ENCODE measurements around the gene SYNE4. TPM values are rescaled to one million over a fixed set of nuclear protein-coding genes. Genes with fewer than 3 reads are reported as not detected.

The SYNE4 gene
- 7.0 TPM for total RNA-seq
- 15.7 TPM for polyA plus RNA-seq (ENCODE audit: insufficient read depth, low read depth, low replicate concordance)
- long read RNA-seq, donor 1, partial matches to known transcripts: 0 of 1 reads
- long read RNA-seq, donor 1, other reads (novel, unspliced or antisense): 0 of 1 reads
- long read RNA-seq, donor 2: 0 reads
- long read RNA-seq, donor 3: 0 reads
- long read RNA-seq, donor 4, partial matches to known transcripts: 0 of 2 reads
- long read RNA-seq, donor 4, other reads (novel, unspliced or antisense): 0 of 2 reads
- long read RNA-seq, donor 5: 0 reads
- long read RNA-seq, donor 6, partial matches to known transcripts: 0 of 3 reads
- long read RNA-seq, donor 6, other reads (novel, unspliced or antisense): 0 of 3 reads
- long read RNA-seq, donor 7, partial matches to known transcripts: 5 of 18 reads
- long read RNA-seq, donor 7, other reads (novel, unspliced or antisense): 11 of 18 reads
- long read RNA-seq, donor 8: 0 reads
- long read RNA-seq, donor 9, partial matches to known transcripts: 0 of 1 reads
- long read RNA-seq, donor 9, other reads (novel, unspliced or antisense): 0 of 1 reads
- long read RNA-seq, donor 10, partial matches to known transcripts: 0 of 5 reads
- long read RNA-seq, donor 10, other reads (novel, unspliced or antisense): 0 of 5 reads

GRCh38 chr19:36008336-36008978 is at the start of gene SYNE4:
Gene SYNE4 (minus strand): TSS chr19:36008813. CDS start chr19:36008681, 132 bp downstream.
- peak within 1 kb of the TSS; percentile 36 to 61 (median 47) for H3K4me3 ChIP-seq (ENCODE audit: low read length in 3 of 3)
- H3K36me3 ChIP-seq (ENCODE audit: control insufficient read depth in 2 of 3, insufficient read depth in 3 of 3, low read length in 3 of 3): no peaks in the 10 kb centered on the region
- H3K4me1 ChIP-seq (ENCODE audit: control insufficient read depth in 2 of 3, insufficient read depth in 2 of 3, low read depth in 1 of 3, low read length in 3 of 3): peaks cover 0 to 4% (median 0%) of the 10 kb centered on the region in 3 donors
- peak; percentile 84 to 90 (median 88) for DNase-seq
- TF ChIP-seq CTCF (IDR thresholded peaks at IDR 0.05; ENCODE audit: borderline replicate concordance, extremely low read depth, insufficient read depth): no peak
- intact Hi-C loops (cut with DNase I): no loop called here
- peak within 1 kb of the TSS in 1 of 3 donors; percentile 48 for H3K9ac ChIP-seq (ENCODE audit: low read length in 3 of 3)
- FAIRE-seq: no peak
- no peaks in the 10 kb centered on the region for H3K27me3 ChIP-seq (ENCODE audit: control insufficient read depth, insufficient read depth, low read length)
- H3K27ac ChIP-seq (ENCODE audit: low read depth in 2 of 2, low read length in 2 of 2): peak within 1 kb of the TSS in 1 of 2 donors; percentile 37
- no peaks in the 10 kb centered on the region for H3K9me3 ChIP-seq (ENCODE audit: control insufficient read depth in 2 of 3, insufficient read depth in 1 of 3, low read length in 3 of 3)

GRCh38 chr19:36054733-36055686 is 46.4 kb upstream of the SYNE4 start, which contains the start of gene WDR62:
Gene WDR62 (plus strand): TSS chr19:36054897. CDS start chr19:36054972, 75 bp downstream.
- DNase-seq: peak; percentile 96 to 98 (median 97)
- intact Hi-C loops (cut with DNase I): no loop called here
- FAIRE-seq: no peak
- no peaks in the 10 kb centered on the region for H3K36me3 ChIP-seq (ENCODE audit: control insufficient read depth in 2 of 3, insufficient read depth in 3 of 3, low read length in 3 of 3)
- H3K9me3 ChIP-seq (ENCODE audit: control insufficient read depth in 2 of 3, insufficient read depth in 1 of 3, low read length in 3 of 3): no peaks in the 10 kb centered on the region
- no peak for TF ChIP-seq CTCF (IDR thresholded peaks at IDR 0.05; ENCODE audit: borderline replicate concordance, extremely low read depth, insufficient read depth)
- H3K4me3 ChIP-seq (ENCODE audit: low read length in 3 of 3): peak within 1 kb of the TSS; percentile 77 to 94 (median 80)
- peak within 1 kb of the TSS; percentile 97 to 98 for H3K27ac ChIP-seq (ENCODE audit: low read depth in 2 of 2, low read length in 2 of 2)
- peaks cover 0 to 7% (median 0%) of the 10 kb centered on the region in 3 donors for H3K4me1 ChIP-seq (ENCODE audit: control insufficient read depth in 2 of 3, insufficient read depth in 2 of 3, low read depth in 1 of 3, low read length in 3 of 3)
- H3K27me3 ChIP-seq (ENCODE audit: control insufficient read depth, insufficient read depth, low read length): no peaks in the 10 kb centered on the region
- H3K9ac ChIP-seq (ENCODE audit: low read length in 3 of 3): peak within 1 kb of the TSS; percentile 7 to 95 (median 83)

GRCh38 chr19:36054119-36054732 is 45.6 kb upstream of the SYNE4 start, which contains the start of gene THAP8:
Gene THAP8 (minus strand): TSS chr19:36054285. CDS start chr19:36054217, 68 bp downstream.
- Histone ChIP-seq H3K9ac (ENCODE audit: low read length in 3 of 3) (peak within 1 kb of the TSS; percentile 7 to 95 (median 83)), H3K4me3 (ENCODE audit: low read length in 3 of 3) (peak within 1 kb of the TSS; percentile 77 to 94 (median 80)), H3K4me1 (ENCODE audit: control insufficient read depth in 2 of 3, insufficient read depth in 2 of 3, low read depth in 1 of 3, low read length in 3 of 3) (peaks cover 0 to 7% (median 0%) of the 10 kb centered on the region in 3 donors), H3K9me3 (ENCODE audit: control insufficient read depth in 2 of 3, insufficient read depth in 1 of 3, low read length in 3 of 3) (no peaks in the 10 kb centered on the region), H3K27ac (ENCODE audit: low read depth in 2 of 2, low read length in 2 of 2) (peak within 1 kb of the TSS; percentile 97 to 98), H3K36me3 (ENCODE audit: control insufficient read depth in 2 of 3, insufficient read depth in 3 of 3, low read length in 3 of 3) (no peaks in the 10 kb centered on the region), H3K27me3 (ENCODE audit: control insufficient read depth, insufficient read depth, low read length) (no peaks in the 10 kb centered on the region)
- intact Hi-C loops (cut with DNase I): no loop called here
- TF ChIP-seq CTCF (IDR thresholded peaks at IDR 0.05; ENCODE audit: borderline replicate concordance, extremely low read depth, insufficient read depth): peak; percentile 38
- DNase-seq: peak; percentile 100
- peak; percentile 21 for FAIRE-seq
